Peyer's patch (tissue), 4 donors: ENCODE data around the gene MTG2. TPM values are rescaled to one million over a fixed set of nuclear protein-coding genes. Genes with fewer than 3 reads are reported as not detected.

Source experiments
- DNase-seq, 3 donors: peaks; one replicate each; pipeline ENCODE4 v3.0.0-alpha.2; 2017 to 2019
- H3K27ac ChIP-seq, 4 donors: fragments of 200-600 bp; sonication (generic); one replicate each; pipeline ENCODE4 v1.5.1; 2016 to 2019
- H3K27me3 ChIP-seq, 2 donors: fragments of 200-600 bp; sonication (generic); one replicate each; pipeline ENCODE4 v1.5.1; 2019
- H3K36me3 ChIP-seq, 3 donors: fragments of 200-600 bp; sonication (generic); one replicate each; pipeline ENCODE4 v1.5.1; 2016 to 2019
- H3K4me1 ChIP-seq, 4 donors: fragments of 200-600 bp; sonication (generic); one replicate each; pipeline ENCODE4 v1.5.1; 2016 to 2019
- H3K4me3 ChIP-seq, 4 donors: fragments of 200-600 bp; sonication (generic); 1 replicate in 3 of 4; 2 replicates in 1 of 4; pipeline ENCODE4 v1.5.1; 2016 to 2019; ENCODE audit warnings: mild to moderate bottlenecking in 1 of 4
- H3K9me3 ChIP-seq, 4 donors: fragments of 200-600 bp; sonication (generic); one replicate each; pipeline ENCODE4 v1.5.1; 2016 to 2019; ENCODE audit warnings: mild to moderate bottlenecking in 1 of 4
- CTCF ChIP-seq, 6 experiments: fragments of 450-650 bp in 4 of 6; fragments of 200-600 bp in 2 of 6; sonication (generic) in 1 of 6; IDR thresholded peaks; one replicate each; pipeline ENCODE4 v1.5.1; 2017 to 2019; ENCODE audit warnings: antibody characterized with exemption in 6 of 6, mild to moderate bottlenecking in 3 of 6, moderate library complexity in 1 of 6
- POLR2A ChIP-seq, 2 donors: fragments of 450-650 bp; IDR thresholded peaks; one replicate each; pipeline ENCODE4 v1.5.1; 2017; ENCODE audit warnings: antibody characterized with exemption in 2 of 2, mild to moderate bottlenecking in 2 of 2, moderate library complexity in 2 of 2
- total RNA-seq, 4 donors: library from RNA; depleted of rRNA; stranded (reverse); fragments of >200 nt; gene quantifications; one replicate each; pipeline ENCODE4 v1.1.0, GENCODE V29; 2016

MTG2 gene
- total RNA-seq, 4 donors from 2014 or later, result 23.1 to 62.2 (median 31.6) TPM

- H3K9me3 ChIP-seq, result no peaks in the 10 kb centered on the region
- DNase-seq, result peak; percentile 24 to 59 (median 54)
- no peak for TF ChIP-seq CTCF (IDR thresholded peaks at IDR 0.05)
- no peak for TF ChIP-seq POLR2A (IDR thresholded peaks at IDR 0.05)
- peaks cover 0 to 32% (median 3%) of the 10 kb centered on the region in 3 donors for H3K36me3 ChIP-seq
- H3K27me3 ChIP-seq, result no peaks in the 10 kb centered on the region
- peaks cover 0 to 34% (median 14%) of the 10 kb centered on the region in 4 donors for H3K4me1 ChIP-seq
- peak overlapping the region; percentile 87 to 99 (median 92) for H3K4me3 ChIP-seq
- H3K27ac ChIP-seq, result peak overlapping the region; percentile 93 to 100 (median 94)
Observed at GRCh38 chr20:62142252-62143080, 40.4 kb upstream of the MTG2 start.

- Histone ChIP-seq H3K4me1 (peaks cover 0 to 34% (median 14%) of the 10 kb centered on the region in 4 donors), H3K9me3 (no peaks in the 10 kb centered on the region), H3K36me3 (peaks cover 0 to 23% (median 0%) of the 10 kb centered on the region in 3 donors), H3K4me3 (peak within 1 kb of the TSS; percentile 87 to 99 (median 92)), H3K27ac (peak within 1 kb of the TSS; percentile 93 to 100 (median 94)), H3K27me3 (no peaks in the 10 kb centered on the region)
- peak; percentile 80 to 94 (median 93) for DNase-seq
- TF ChIP-seq POLR2A (IDR thresholded peaks at IDR 0.05) (peak; percentile 95 to 96), CTCF (IDR thresholded peaks at IDR 0.05) (peak in 1 of 6 experiments; percentile 7)
Observed at GRCh38 chr20:62143081-62143956, 39.5 kb upstream of the MTG2 start, which contains the start of the genes PSMA7 and SS18L1. TSS of gene PSMA7 (minus strand) at chr20:62143394. CDS start at chr20:62143303, 91 bp downstream. TSS of gene SS18L1 (plus strand) at chr20:62143769. CDS start at chr20:62143821, 52 bp downstream.

- Histone ChIP-seq H3K9me3 (no peaks in the 10 kb centered on the region), H3K4me1 (peaks cover 0 to 34% (median 14%) of the 10 kb centered on the region in 4 donors), H3K4me3 (peak overlapping the region; percentile 87 to 99 (median 92)), H3K36me3 (peaks cover 0 to 14% (median 0%) of the 10 kb centered on the region in 3 donors), H3K27ac (peak overlapping the region; percentile 93 to 100 (median 94)), H3K27me3 (no peaks in the 10 kb centered on the region)
- TF ChIP-seq CTCF (IDR thresholded peaks at IDR 0.05) (no peak), POLR2A (IDR thresholded peaks at IDR 0.05) (no peak)
- peak; percentile 32 to 72 (median 71) for DNase-seq
Observed at GRCh38 chr20:62143957-62144825, 38.6 kb upstream of the MTG2 start.

- DNase-seq, result no peak
- Histone ChIP-seq H3K27me3 (no peaks in the 10 kb centered on the region), H3K4me3 (no peak overlapping the region), H3K27ac (no peak overlapping the region), H3K9me3 (no peaks in the 10 kb centered on the region), H3K36me3 (no peaks in the 10 kb centered on the region), H3K4me1 (peaks cover 0 to 32% (median 13%) of the 10 kb centered on the region in 4 donors)
- TF ChIP-seq CTCF (IDR thresholded peaks at IDR 0.05), result no peak
- no peak for TF ChIP-seq POLR2A (IDR thresholded peaks at IDR 0.05)
Observed at GRCh38 chr20:62145688-62146018, 37.2 kb upstream of the MTG2 start.
